H9 (cell line): ENCODE results near the gene ETV6. TPM values are rescaled to one million over a fixed set of nuclear protein-coding genes. Genes with fewer than 3 reads are reported as not detected.
A peak's percentile ranks its signal among the peaks of the same experiment; 100 is the strongest.

ENCODE experiments used
- DNase-seq: peaks from one replicate; pipeline ENCODE4 v3.0.0-alpha.2; 2017
- H2AFZ ChIP-seq: one replicate; pipeline ENCODE4 v1.6.1; 2013; ENCODE audit warnings: mild to moderate bottlenecking, low read length, control low read depth, moderate library complexity
- H2AK5ac ChIP-seq: 2 replicates; pipeline ENCODE4 v1.6.1; 2013; ENCODE audit warnings: low read length, control low read depth, mixed read lengths; ENCODE audit not compliant: insufficient read length
- H2BK120ac ChIP-seq: one replicate; pipeline ENCODE4 v1.6.1; 2013; ENCODE audit warnings: low read depth, mild to moderate bottlenecking, low read length, control low read depth, inconsistent platforms; ENCODE audit not compliant: poor library complexity, severe bottlenecking
- H2BK12ac ChIP-seq: 2 replicates; pipeline ENCODE4 v1.6.1; 2013; ENCODE audit warnings: low read length, control low read depth, mixed read lengths, low read depth; ENCODE audit not compliant: insufficient read length
- H2BK15ac ChIP-seq: 2 replicates; pipeline ENCODE4 v1.6.1; 2013; ENCODE audit warnings: low read depth, low read length, control low read depth
- H2BK20ac ChIP-seq: one replicate; pipeline ENCODE4 v1.6.1; 2013; ENCODE audit warnings: low read depth, mild to moderate bottlenecking, low read length, control low read depth, inconsistent platforms; ENCODE audit not compliant: poor library complexity, severe bottlenecking
- H2BK5ac ChIP-seq: 2 replicates; pipeline ENCODE4 v1.6.1; 2013; ENCODE audit warnings: low read length, control low read depth, mixed read lengths; ENCODE audit not compliant: insufficient read length
- H3K14ac ChIP-seq: 2 replicates; pipeline ENCODE4 v1.6.1; 2013; ENCODE audit warnings: low read length, control low read depth; ENCODE audit not compliant: insufficient read depth
- H3K18ac ChIP-seq: 2 replicates; pipeline ENCODE4 v1.6.1; 2013; ENCODE audit warnings: low read depth, mild to moderate bottlenecking, mixed read lengths, low read length, control low read depth; ENCODE audit not compliant: insufficient read length
- H3K23ac ChIP-seq: 2 replicates; pipeline ENCODE4 v1.6.1; 2013; ENCODE audit warnings: low read length, control low read depth, mixed read lengths, low read depth; ENCODE audit not compliant: insufficient read length
- H3K23me2 ChIP-seq: 2 replicates; pipeline ENCODE4 v1.6.1; 2013; ENCODE audit warnings: low read depth, mild to moderate bottlenecking, mixed read lengths, low read length, control low read depth; ENCODE audit not compliant: insufficient read length, poor library complexity, severe bottlenecking
- H3K27ac ChIP-seq: 2 replicates; pipeline ENCODE4 v1.5.1; 2013; ENCODE audit warnings: low read length, control low read depth, mixed read lengths, low read depth; ENCODE audit not compliant: insufficient read length
- H3K27me3 ChIP-seq: 2 replicates; pipeline ENCODE4 v1.6.1; 2013; ENCODE audit warnings: low read length, control low read depth, inconsistent platforms; ENCODE audit not compliant: insufficient read depth
- H3K4ac ChIP-seq: 2 replicates; pipeline ENCODE4 v1.6.1; 2013; ENCODE audit warnings: low read depth, mild to moderate bottlenecking, control low read depth, inconsistent platforms, low read length, moderate library complexity
- H3K4me1 ChIP-seq: 2 replicates; pipeline ENCODE4 v1.6.1; 2013; ENCODE audit warnings: low read length, control low read depth, inconsistent platforms; ENCODE audit not compliant: insufficient read depth
- H3K4me2 ChIP-seq: 2 replicates; pipeline ENCODE4 v1.6.1; 2013; ENCODE audit warnings: low read length, control low read depth, mixed read lengths; ENCODE audit not compliant: insufficient read length, insufficient read depth
- H3K56ac ChIP-seq: 2 replicates; pipeline ENCODE4 v1.6.1; 2013; ENCODE audit warnings: low read depth, mild to moderate bottlenecking, mixed read lengths, low read length, control low read depth; ENCODE audit not compliant: insufficient read length
- H3K79me1 ChIP-seq: 2 replicates; pipeline ENCODE4 v1.6.1; 2013; ENCODE audit warnings: low read depth, mild to moderate bottlenecking, moderate library complexity, low read length, control low read depth, inconsistent platforms; ENCODE audit not compliant: insufficient read depth, poor library complexity, severe bottlenecking
- H3K79me2 ChIP-seq: 2 replicates; pipeline ENCODE4 v1.6.1; 2013; ENCODE audit warnings: low read length, control low read depth, inconsistent platforms; ENCODE audit not compliant: insufficient read depth
- H3K9ac ChIP-seq: 2 replicates; pipeline ENCODE4 v1.6.1; 2013; ENCODE audit warnings: low read length, control low read depth, mixed read lengths; ENCODE audit not compliant: insufficient read length; ENCODE audit errors: extremely low read depth
- H3K9me3 ChIP-seq: one replicate; pipeline ENCODE4 v1.6.1; 2013; ENCODE audit warnings: low read depth, low read length, inconsistent platforms; ENCODE audit not compliant: control insufficient read depth
- H3T11ph ChIP-seq: one replicate; pipeline ENCODE4 v1.6.1; 2013; ENCODE audit warnings: mild to moderate bottlenecking, low read length, control low read depth, inconsistent platforms
- H4K20me1 ChIP-seq: one replicate; pipeline ENCODE4 v1.6.1; 2013; ENCODE audit not compliant: control insufficient read depth, insufficient read length, insufficient read depth
- H4K5ac ChIP-seq: 2 replicates; pipeline ENCODE4 v1.6.1; 2013; ENCODE audit warnings: low read depth, mild to moderate bottlenecking, mixed read lengths, low read length, control low read depth; ENCODE audit not compliant: insufficient read length
- H4K8ac ChIP-seq: replicated peaks from 2 replicates; pipeline ENCODE4 v1.6.1; 2013; ENCODE audit warnings: low read length, control low read depth, mixed read lengths, low read depth; ENCODE audit not compliant: insufficient read length
- H4K91ac ChIP-seq: 2 replicates; pipeline ENCODE4 v1.6.1; 2013; ENCODE audit warnings: low read depth, mild to moderate bottlenecking, moderate library complexity, mixed read lengths, low read length, control low read depth; ENCODE audit not compliant: insufficient read length
- H3K27ac Mint-ChIP-seq, 3 experiments: 2 replicates in 2 of 3; 3 replicates in 1 of 3; pipeline ENCODE4 v1.8.0; 2020 to 2021; ENCODE audit warnings: mixed read lengths in 3 of 3, mild to moderate bottlenecking in 1 of 3, moderate library complexity in 1 of 3
- H3K27me3 Mint-ChIP-seq: 2 replicates; pipeline ENCODE4 v1.8.0; 2021; ENCODE audit warnings: low read depth, mild to moderate bottlenecking, moderate library complexity, mixed read lengths
- H3K36me3 Mint-ChIP-seq, 3 experiments: 2 replicates in 2 of 3; 3 replicates in 1 of 3; pipeline ENCODE4 v1.8.0; 2020 to 2021; ENCODE audit warnings: low read depth in 3 of 3, mixed read lengths in 3 of 3; ENCODE audit not compliant: insufficient read depth in 1 of 3
- H3K4me1 Mint-ChIP-seq, 2 experiments: 2 replicates each; pipeline ENCODE4 v1.8.0; 2020; ENCODE audit warnings: mixed read lengths in 2 of 2
- H3K4me3 Mint-ChIP-seq, 2 experiments: 2 replicates in 1 of 2; 3 replicates in 1 of 2; pipeline ENCODE4 v1.8.0; 2020 to 2021; ENCODE audit warnings: mild to moderate bottlenecking in 2 of 2, mixed read lengths in 2 of 2, moderate library complexity in 1 of 2
- H3K9me3 Mint-ChIP-seq, 2 experiments: 2 replicates in 1 of 2; 3 replicates in 1 of 2; pipeline ENCODE4 v1.8.0; 2020; ENCODE audit warnings: mild to moderate bottlenecking in 2 of 2, mixed read lengths in 2 of 2, moderate library complexity in 1 of 2
- whole genome bisulfite sequencing: extraction: QIAGEN DNeasy Blood & Tissue Kit; methylation state at CpG from one replicate; pipeline ENCODE4 v1.1.7; 2013; ENCODE audit warnings: missing lambda C conversion rate, low lambda C conversion rate, mixed read lengths; ENCODE audit not compliant: insufficient read length; ENCODE audit errors: extremely low coverage; 5-methylcytosine and 5-hydroxymethylcytosine counted together
- total RNA-seq: library from RNA; stranded (reverse); gene quantifications from 2 replicates; pipeline ENCODE4 v1.2.1, GENCODE V29; 2021
- TF ChIP-seq, protein P1 (sequence below): fragments of 200-600 bp; sonication (generic); conservative IDR thresholded peaks from 3 replicates; pipeline ENCODE4 v1.8.0; 2021; ENCODE audit warnings: antibody characterized with exemption, mild to moderate bottlenecking

The ETV6 gene
- total RNA-seq, 1 experiment from 2014 or later = 28.7 TPM

DNA sequence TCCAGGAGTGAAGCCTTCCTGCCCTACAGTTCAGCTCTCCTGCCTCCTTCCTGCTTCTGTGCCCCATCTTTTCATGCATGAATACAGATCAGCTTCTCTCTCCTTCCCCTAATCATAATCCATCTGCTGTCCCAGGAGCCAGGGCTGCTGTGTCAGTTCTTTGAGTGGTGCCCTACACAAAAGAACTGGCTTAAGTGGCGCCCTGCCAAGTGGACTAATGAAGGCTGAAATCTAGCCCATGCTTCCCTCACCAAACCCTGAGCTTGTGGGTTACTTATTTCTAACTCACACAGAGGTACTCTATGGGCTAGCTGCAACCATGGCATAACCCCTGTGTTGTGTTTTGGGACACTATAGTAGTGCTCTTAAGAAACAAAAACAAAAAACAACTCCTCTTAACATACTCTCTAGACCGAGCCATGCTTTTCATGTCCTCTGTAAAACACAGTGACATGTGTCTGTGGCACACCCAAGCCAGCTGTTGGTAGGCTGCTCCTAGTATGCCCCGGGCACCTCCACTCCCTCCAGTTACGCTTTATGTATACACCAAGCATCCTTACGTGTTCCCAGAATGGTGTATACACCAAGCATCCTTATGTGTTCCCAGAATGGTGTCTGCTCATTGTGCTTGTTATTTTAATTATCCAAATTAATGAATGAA lies 19.3 kb upstream of the ETV6 start:
- Histone ChIP-seq H3K4me2 (no peak overlapping the region), H4K8ac (no peak overlapping the region), H3K79me2 (no peaks in the 10 kb centered on the region), H2AK5ac (no peak overlapping the region), H3K27me3 (no peaks in the 10 kb centered on the region), H4K91ac (no peak overlapping the region), H2BK5ac (no peak overlapping the region), H3K56ac (no peak overlapping the region), H2BK12ac (no peak overlapping the region), H4K5ac (no peak overlapping the region), H3K9me3 (peaks cover 1% of the 10 kb centered on the region), H3K27ac (no peak overlapping the region), H2BK20ac (no peak overlapping the region), H3K23ac (no peak overlapping the region), H4K20me1 (no peaks in the 10 kb centered on the region), H3K79me1 (no peaks in the 10 kb centered on the region), H3K23me2 (no peaks in the 10 kb centered on the region), H3T11ph (no peak overlapping the region), H3K9ac (no peak overlapping the region), H2BK120ac (no peak overlapping the region), H3K18ac (no peak overlapping the region), H3K4me1 (peaks cover 2% of the 10 kb centered on the region; the same call in 1 of the 2 replicates), H3K14ac (no peak overlapping the region), H2BK15ac (no peak overlapping the region), H2AFZ (no peak overlapping the region), H3K4ac (no peak overlapping the region)
- DNase-seq = no peak
- Mint-ChIP-seq H3K4me1 (peaks cover 6 to 9% of the 10 kb centered on the region in 2 experiments; a peak in 3 of 4 replicates), H3K9me3 (peaks cover 4 to 10% of the 10 kb centered on the region in 2 experiments), H3K4me3 (no peak overlapping the region), H3K27me3 (no peaks in the 10 kb centered on the region), H3K27ac (peak overlapping the region in 2 of 3 experiments; percentile 11 to 89; a peak in 2 of 7 replicates), H3K36me3 (peaks cover 4 to 18% (median 9%) of the 10 kb centered on the region in 3 experiments)
- no CpG with 5 or more reads among the region's 5 CpGs for WGBS
- TF ChIP-seq, protein P1, sequence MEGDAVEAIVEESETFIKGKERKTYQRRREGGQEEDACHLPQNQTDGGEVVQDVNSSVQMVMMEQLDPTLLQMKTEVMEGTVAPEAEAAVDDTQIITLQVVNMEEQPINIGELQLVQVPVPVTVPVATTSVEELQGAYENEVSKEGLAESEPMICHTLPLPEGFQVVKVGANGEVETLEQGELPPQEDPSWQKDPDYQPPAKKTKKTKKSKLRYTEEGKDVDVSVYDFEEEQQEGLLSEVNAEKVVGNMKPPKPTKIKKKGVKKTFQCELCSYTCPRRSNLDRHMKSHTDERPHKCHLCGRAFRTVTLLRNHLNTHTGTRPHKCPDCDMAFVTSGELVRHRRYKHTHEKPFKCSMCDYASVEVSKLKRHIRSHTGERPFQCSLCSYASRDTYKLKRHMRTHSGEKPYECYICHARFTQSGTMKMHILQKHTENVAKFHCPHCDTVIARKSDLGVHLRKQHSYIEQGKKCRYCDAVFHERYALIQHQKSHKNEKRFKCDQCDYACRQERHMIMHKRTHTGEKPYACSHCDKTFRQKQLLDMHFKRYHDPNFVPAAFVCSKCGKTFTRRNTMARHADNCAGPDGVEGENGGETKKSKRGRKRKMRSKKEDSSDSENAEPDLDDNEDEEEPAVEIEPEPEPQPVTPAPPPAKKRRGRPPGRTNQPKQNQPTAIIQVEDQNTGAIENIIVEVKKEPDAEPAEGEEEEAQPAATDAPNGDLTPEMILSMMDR = no peak
